Muscle of arm (tissue), 12 donors: Measurements from ENCODE around the gene BMP7. TPM values are rescaled to one million over a fixed set of nuclear protein-coding genes. Genes with fewer than 3 reads are reported as not detected.

ENCODE experiments used
- DNase-seq: peaks from one replicate; pipeline ENCODE4 v3.0.0-alpha.2; 2013
- polyA plus RNA-seq, 12 donors: library from polyadenylated mRNA; unstranded; fragments of 120-200 nt; gene quantifications; one replicate each; pipeline ENCODE4 v1.2.1, GENCODE V29; 2013; ENCODE audit not compliant: insufficient read length in 12 of 12

The BMP7 gene
- polyA plus RNA-seq, 12 donors = 3.3 to 27.2 (median 5.0) TPM; not detected in 1

DNA sequence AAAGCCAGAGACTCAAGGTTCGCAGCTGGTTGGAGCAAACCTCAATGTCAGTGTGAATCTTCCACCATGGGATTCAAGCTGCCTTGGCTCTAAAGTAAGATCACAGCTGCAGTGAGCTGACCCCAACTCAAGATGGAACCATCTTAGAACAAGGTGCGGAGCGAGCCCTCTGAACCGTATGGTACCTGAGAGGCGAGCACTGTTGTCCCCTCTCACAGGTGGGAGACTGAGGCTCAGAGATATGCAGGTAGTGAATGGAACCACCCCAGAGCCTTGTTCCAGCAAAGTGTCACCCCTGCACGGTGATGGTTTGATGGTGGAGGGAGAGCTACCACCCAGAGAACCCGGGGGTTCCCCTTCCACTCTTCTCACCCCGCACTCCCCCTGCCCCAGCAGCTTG is 52.5 kb downstream of the BMP7 start:
- no peak for DNase-seq

DNA sequence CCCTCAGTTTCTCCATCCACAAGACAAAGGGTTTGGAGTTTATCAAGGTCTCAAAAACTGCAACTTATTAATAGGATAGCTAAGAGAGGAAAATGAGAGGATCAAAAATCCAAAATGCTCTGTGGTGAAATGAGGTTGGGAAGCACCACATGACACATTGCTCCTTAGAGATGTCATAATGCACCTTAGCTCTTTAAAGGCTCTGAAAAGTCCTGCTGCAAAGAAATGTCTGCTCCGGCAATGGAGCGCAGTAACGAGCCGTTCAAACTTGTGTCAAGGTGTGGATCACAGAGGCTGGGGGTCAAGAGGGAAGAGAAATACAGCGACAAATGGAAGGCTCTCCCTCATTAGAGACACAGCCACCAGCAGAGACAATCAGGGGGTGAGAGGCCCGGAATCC is 53.1 kb downstream of the BMP7 start:
- no peak for DNase-seq

DNA sequence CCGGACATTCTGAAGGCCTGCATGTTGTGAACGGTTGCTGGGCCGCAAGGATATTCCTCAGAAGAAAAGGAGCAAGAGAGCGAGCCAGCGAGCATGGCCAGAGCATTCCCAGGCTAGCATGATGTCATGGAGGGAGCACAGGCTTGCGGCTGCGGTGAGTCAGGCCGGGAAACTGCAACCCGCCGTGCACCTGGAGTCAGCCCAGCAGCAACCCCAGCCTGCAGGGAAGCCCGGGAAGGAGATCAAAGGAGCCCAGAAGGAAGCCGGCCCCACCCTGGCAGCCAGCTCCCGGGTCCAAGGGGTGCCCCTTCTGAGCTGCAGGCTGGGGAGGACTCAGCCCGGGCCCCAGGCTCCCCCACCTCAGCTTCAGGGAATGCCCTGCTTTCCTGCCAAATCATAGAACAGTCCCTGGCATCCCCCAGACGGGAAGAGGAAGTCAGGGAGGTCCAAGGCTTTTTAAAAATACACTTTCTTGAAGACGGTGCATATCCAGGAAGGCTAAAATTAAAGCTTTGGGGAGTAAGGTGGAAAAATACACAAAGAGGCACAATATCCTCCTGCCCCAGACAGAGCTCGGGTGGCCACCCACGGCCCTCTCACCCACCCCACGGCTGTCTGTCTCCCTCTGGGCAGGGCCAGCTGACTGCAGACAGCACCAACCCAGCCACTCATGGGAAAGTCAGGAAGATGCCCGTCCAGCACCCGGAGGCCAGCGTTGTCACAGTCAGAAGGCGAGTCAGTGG is 53.7 kb downstream of the BMP7 start:
- DNase-seq = peak; percentile 90

DNA sequence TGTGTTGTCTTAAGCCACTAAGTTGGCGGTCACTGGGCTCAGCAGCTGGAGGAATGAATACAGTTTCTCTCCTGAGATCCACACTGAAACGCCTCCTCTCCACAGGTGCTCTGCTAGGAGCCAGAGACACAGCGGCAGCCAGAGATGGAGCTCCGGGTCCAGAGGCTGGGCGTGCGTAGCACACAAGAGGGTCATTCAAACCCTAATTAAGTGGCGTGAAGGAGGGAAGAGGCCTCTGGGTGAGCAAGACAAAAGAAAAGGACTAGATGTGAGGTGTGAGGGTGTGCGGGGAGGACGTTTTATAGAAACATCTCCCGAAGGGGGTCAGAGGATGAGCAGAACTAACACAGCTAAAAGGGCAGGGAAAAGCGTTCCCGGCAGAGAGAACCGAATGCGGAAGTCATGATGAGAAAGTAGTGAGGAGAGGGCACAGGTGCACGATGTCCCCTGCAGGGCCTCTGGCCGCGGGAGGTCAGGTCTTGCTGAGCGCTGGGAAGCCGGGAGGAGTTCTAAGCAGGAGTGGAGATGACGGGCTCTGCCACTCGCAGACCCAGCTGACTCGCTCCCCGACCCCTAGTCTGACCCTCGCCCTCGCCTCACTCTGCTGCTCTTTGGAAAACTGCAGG is 54.4 kb downstream of the BMP7 start:
- DNase-seq = peak; percentile 61

DNA sequence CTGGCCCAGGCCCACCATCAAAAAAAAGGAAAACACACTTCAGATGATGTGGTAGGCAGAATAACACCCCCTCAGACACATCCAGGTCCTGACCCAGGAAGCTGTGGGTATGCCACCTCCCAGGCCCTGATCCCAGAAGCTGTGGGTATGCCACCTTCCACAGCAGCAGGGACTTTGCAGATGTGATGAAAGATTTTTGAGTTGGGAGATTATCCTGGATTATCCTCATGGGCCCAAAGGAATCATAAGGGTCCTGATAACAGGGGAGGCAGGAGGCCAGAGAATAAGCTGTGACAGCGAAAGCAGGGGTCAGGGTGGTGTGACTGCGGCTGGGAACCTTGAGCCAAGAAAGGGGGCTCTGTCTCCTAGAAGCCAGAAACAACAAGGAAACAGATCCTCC is 55.0 kb downstream of the BMP7 start:
- DNase-seq = no peak

DNA sequence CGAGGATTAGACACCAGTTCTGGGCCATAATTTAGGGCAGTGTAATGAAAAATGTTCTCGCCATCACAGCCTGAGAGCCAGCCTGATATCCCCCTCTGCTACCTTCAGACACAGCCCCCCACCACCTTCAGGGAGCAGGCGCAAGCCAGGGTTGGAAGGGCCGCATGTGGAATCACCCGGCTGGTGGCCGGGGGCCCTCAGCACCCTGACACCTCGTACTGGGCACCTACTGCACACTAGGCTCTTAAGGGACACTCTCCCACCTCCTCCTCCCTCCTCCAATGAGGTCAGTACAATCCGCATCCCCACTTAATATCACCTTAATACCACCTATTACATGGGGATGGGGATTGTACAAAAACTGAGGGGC is 55.5 kb downstream of the BMP7 start:
- no peak for DNase-seq

DNA sequence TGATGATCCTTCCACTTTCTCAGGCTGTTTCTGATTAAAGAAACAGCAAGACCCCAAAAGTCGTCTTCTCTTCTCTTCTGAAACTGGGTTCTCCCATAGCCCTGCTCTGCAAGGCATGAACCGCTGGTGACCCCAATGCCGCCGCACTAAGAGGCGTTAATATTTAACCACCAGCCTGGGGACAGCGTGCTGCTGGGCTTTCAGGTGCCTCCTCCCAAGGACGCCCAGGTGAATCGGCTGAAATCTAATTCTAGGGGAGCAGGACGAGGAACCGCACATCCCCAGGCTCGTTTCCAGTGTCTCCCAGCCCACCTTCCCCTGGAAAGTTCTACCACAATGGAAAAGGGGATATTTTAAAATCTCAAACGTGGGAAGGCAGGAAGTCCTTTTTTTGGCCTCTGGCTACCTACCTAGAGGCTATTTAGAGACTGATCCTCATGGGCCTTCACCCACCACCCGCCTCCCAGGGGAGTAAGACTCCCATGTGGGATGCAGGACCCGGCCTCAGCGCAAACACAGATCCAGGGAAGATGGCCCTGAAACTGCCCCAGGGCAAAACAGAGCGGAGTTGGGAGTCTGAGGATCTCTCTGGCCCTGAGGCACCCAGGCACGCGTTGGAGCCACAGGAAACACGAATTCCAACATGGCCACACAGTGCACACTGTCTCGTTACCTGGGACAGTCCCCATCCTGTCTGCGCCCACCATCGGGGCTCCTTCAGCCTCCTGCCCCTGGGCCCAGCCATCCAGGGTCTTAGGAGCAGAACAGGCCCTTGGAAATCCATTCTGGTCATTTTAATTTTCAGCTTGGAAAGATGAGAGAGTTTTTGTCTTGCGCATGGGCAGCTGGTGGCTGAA is 56.2 kb downstream of the BMP7 start:
- DNase-seq = no peak

DNA sequence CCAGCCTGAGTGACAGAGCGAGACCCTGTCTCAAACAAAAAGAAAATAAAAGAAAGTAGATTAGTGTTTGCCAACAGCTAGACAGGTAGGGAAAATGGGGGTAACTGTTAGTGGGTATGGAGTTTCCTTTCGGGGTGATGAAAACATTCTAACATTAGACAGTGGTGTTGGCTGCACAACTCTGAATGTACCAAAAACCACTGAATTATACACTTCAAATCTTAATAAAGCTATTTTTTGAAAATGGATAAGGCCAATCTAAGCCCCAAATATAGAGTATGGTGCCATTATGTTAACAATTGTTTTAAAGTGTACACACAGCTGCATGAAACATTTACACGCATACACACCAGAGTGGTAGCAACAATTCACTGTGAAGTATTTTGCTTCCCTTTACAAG is 57.0 kb downstream of the BMP7 start:
- no peak for DNase-seq

DNA sequence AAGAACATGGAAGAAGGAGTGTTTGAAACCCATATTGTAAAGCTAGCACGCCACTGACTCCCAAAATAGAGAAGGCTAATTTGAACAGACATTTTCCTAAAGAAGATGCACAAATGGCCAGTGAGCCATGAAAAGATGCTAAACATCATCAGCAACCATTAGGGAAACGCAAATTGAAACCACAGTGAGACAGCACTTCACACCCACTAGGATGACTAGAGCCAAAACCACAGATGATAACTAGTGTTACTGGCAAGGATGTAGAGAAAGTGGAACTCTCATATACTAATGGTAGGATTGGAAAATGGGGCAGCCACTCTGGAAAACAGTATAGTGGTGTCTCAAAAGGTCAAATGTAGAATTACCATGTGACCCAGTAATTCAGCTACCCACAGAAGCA is 58.2 kb downstream of the BMP7 start:
- DNase-seq = no peak

DNA sequence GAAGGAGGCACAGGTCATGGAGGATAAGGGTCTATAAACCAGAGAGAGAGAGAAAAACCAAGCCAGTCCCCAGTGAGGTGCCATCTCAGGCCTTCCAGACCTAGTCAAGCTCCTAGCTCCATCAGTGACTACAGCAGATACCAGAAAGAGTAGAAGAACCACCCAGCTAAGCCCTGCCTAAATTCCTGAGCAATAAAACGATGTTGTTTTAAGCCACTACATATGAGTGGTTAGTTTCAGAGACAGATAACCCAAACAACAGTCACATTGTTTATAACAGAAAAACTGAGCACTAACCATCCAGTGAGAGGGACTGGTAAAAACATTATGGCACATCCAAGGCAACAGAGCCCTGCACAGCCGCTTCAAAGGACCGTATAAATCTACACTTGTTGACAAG is 59.2 kb downstream of the BMP7 start:
- no peak for DNase-seq

DNA sequence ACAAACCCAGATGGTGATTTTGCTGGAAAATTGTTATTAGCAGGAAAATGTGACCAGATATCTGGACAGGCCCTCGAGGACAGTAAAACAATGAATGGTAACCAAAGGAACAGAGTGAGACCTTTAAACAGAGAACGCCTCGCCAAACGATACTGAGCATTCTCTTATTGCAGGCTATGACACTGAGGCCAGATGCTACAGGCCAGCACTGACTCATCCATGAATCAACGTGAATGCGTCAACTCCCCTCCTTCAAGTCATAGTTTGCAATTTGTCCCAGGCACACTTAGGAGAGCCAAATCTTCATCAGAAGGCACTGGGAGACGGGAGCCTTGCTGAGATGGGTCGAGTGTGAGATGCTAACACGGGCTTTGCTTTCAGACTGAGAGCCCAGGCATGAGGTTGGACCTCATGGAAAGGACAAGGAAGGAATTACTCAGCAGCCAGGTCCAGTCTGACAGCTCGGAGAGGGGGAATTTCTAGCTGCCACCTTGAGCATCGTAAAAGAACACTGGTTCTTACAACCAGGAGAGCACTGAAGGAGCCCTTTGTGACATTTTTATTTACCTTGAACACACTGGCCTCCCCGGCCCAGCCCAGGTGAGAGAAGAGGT is 60.7 kb downstream of the BMP7 start:
- DNase-seq = peak; percentile 31

DNA sequence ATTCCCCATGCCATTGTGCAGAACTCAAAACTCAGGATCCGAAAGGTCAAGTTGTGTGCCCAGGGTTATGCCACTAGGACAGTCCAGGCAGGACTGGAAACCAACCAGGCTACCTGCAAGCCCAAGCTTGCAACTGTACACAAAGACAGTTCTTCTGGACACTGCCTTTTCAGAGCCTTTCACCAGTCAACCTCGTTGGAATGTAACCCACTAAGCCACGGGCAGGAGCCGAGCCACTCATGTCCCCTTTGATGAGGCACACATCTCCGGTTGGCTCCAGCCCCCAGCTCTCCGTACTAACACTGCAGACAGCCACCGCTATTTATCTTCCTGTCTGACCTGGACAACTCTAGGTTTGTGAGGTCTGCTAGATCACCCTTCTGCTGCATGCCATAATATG is 62.5 kb downstream of the BMP7 start:
- DNase-seq = no peak

DNA sequence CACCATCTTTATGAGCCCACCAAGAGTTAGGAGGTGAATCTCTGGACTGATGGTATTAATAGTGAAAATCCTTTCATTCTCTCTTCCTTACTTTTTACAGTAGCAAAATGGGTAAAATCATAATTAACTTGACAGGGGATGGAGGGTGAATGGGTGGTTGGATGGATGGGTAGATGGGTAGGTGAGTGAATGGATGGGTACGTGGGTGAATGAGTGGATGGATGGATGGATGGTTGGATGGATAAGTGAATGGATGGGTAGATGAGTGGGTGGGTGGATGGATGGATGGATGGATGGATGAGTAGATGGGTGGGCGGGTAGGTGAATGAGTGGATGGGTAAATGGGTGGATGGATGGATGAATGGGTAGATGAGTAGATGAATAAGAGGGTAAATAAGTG is 63.2 kb downstream of the BMP7 start:
- DNase-seq = no peak

DNA sequence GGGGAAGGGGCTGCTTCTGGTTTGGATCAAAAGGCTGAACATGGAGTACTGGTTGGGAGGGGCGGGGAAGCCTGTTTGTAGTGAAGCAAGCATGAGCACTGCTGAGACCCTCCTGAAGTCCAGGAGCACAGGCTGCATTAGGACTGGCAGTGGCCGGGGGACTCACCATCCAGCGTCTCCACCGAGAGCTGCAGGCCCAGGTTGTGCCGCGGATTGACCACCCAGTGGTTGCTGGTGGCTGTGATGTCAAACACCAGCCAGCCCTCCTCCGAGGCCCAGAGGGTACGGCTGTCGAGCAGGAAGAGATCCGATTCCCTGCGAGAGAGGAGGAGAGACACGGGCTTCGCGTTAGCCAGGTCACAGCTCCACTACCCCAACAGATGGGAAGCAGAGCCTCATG is 64.1 kb downstream of the BMP7 start:
- DNase-seq = no peak

DNA sequence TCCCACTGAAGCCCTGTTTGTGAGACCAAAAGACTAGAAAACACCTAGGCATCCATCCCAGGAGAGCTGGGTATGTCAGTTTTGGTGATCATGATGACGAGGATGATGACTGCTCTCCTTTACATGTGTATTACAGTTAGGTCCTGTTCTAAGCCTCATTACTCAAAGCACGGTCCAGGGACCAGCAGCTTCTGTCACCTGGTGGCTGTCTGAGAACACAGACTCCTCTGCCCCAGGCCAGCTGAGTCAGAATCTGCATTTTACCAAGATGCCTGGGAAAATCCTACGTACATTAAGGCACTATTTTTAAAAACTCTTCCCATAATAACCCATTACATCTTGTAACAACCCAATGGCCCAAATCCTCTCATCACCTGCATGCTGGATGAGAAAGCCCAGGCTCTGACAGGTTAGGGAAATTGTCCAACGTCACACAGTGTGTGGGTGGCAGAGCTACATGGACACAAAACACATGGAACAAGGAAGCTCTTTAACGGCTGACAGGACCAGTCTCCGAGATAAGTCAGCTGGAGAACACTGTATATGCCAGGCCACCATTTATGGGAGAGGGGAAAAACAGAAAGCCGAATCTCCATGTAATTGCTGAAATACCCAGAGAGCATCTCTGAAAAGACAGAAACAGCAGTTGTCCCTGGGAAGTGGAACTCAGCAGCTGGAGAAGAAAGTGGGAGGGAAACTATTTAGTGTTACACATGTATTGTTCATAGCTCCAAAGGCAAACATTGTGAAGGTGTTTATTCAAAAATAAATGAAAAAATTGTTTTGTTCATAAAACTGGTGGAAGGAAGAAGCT is 65.4 kb downstream of the BMP7 start:
- DNase-seq = no peak

DNA sequence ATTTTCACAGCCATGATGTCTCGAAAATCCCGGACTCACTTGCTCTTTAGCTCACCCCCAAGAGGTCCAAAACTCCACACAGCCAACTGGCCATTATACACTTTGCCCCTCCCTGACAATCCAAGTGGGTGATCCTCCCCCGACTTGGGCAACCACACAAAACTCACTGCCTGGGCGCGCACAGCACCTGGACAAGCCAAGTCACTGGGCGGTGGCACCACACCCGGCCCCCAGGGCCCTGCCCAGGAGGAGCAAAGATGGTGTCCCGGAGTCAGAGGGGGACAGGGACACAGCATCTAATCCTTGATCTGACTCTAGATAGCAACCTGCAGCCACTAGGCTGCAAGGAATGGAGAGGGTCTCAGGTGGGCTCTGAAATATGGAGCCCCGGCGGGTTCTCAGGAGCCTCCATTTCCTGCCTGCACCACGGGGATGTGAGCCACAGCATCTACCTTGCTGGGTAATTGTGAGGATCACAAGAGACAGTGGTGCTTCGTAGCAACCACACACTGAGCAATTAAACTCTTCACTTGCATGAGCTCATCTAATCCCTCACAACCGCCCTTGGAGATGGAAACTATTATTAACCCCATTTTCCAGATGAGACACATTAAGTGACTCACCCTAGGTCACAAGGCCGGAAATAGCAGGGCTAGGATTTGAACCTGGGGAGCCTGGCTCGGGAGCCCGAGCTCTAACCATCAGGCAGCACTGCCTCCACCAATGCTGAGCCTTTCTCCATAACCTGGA is 66.6 kb downstream of the BMP7 start:
- DNase-seq = no peak

DNA sequence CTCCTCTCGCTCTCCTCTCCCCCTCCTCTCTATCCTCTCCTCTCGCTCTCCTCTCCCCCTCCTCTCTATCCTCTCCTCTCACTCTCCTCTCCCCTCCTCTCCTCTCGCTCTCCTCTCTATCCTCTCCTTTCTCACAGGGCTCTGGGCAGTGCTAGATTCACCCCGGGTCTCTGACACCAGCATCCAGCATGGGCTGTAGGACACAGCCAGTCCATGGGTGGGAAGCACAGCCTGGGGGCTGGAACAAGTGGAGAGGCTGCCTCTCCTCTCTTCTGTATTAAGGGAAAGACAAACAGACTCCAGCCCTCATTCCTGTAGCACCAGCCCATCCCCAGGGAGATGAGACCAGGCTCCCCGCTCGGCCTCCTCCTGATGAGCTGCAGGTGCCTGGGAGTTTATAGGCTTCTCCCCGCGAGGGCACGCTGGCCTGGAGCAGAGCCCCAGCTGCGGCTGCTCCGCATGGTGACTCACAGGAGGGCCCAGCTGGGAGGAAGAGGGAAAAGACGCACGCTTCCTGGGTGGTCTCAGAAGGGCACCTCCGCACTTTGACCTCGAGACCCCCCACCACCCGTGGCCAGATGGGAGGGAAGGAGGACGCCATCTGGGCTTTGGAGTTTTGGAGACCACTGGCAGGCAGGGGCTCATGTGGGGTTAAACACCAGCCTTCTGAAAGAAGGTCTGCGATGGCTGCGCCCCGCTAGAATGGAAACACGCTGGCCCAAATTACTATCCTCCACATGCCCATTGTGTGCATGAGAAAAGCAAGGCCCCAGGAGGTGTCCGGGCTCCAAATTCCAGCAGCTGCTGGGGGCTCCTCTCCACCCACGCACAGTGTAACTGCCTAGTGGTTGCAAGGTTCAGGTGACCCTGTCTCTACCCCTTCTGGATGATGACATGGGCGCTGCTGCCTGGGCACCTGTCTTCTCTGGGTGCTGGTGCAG is 68.0 kb downstream of the BMP7 start:
- DNase-seq = no peak

DNA sequence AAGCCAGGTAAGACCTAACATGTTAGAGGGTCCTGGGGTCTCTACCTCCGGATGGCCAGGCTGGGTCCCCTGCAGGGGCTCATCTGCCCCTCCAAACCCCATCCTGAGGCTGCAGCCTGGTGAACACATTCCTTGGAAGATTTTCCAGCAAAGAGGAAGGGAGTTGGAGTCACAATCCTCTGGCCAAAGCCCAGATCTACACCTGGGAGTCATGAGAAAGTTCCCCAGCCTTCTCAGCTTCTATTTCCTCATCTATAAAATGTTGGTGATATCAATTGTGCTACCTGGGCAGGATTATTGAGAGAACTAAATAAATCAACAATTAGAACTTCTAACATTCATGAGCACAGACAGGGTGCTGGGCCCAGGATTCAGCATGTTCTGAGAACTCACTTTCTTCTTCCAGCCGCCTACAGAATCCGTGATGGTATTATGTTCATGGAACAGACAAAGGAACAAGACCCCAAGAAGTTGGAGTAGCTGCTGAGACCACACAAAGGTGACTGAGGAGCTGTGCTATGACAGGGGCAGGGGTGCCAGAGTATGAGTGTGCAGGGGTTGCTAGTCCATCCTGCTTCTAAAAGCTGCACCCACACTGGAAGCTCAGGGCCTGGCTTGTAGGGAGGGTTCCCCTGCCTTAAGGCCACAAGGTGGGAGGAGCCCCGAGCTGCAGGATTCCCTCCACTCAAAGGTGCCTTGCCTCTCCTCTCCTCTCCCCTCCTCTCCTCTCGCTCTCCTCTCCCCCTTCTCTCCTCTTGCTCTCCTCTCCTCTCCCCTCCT is 68.9 kb downstream of the BMP7 start:
- no peak for DNase-seq
